Mucosa of stomach (tissue), 1 donor: Measurements from ENCODE around the gene SMC5.

Experiments used
- H3K27me3 ChIP-seq: one replicate; pipeline ENCODE4 v1.7.0; 2013; ENCODE audit warnings: mild to moderate bottlenecking, low read length; ENCODE audit not compliant: control insufficient read depth, insufficient read depth
- H3K36me3 ChIP-seq: one replicate; pipeline ENCODE4 v1.7.0; 2013; ENCODE audit warnings: low read length; ENCODE audit not compliant: control insufficient read depth, insufficient read depth
- H3K4me1 ChIP-seq: one replicate; pipeline ENCODE4 v1.7.0; 2013; ENCODE audit warnings: mild to moderate bottlenecking, low read length; ENCODE audit not compliant: control insufficient read depth, insufficient read depth
- H3K4me3 ChIP-seq: one replicate; pipeline ENCODE4 v1.7.0; 2013; ENCODE audit warnings: low read length
- H3K9ac ChIP-seq: one replicate; pipeline ENCODE4 v1.7.0; 2013; ENCODE audit warnings: mild to moderate bottlenecking, low read length, moderate library complexity
- H3K9me3 ChIP-seq: one replicate; pipeline ENCODE4 v1.7.0; 2013; ENCODE audit warnings: mild to moderate bottlenecking, low read length, moderate library complexity; ENCODE audit not compliant: control insufficient read depth
- donor health status: Pancreatic carcinoma.

Gene SMC5

GRCh38 chr9:70283848-70284247 is 25.1 kb downstream of the SMC5 start:
- no peak overlapping the region for H3K4me3 ChIP-seq
- no peak overlapping the region for H3K9ac ChIP-seq
- H3K9me3 ChIP-seq: no peaks in the 10 kb centered on the region
- no peaks in the 10 kb centered on the region for H3K36me3 ChIP-seq
- no peaks in the 10 kb centered on the region for H3K27me3 ChIP-seq
- no peaks in the 10 kb centered on the region for H3K4me1 ChIP-seq

DNA sequence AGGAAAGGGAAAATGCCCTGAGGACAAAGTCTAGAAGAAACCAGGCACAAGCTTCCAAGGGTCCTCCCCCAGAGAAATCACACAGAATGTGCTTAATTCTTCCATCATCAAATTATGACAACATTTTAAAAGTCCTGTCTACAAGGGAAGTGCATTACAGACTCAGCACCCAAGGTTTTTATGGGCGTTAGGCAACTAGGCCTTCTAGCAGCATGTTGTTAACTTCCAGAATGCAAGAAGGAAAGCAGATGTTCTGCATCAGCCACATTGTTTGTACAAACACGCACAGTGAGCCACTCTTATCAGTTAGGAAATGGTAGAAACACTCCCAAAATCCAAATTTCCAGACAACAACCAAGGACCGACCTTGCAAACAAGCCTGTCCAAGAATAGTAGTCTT is 26.5 kb downstream of the SMC5 start:
- no peaks in the 10 kb centered on the region for H3K9me3 ChIP-seq
- H3K36me3 ChIP-seq: no peaks in the 10 kb centered on the region
- H3K27me3 ChIP-seq: no peaks in the 10 kb centered on the region
- H3K4me1 ChIP-seq: no peaks in the 10 kb centered on the region
- no peak overlapping the region for H3K9ac ChIP-seq
- H3K4me3 ChIP-seq: no peak overlapping the region

- Histone ChIP-seq H3K9ac (no peak overlapping the region), H3K27me3 (no peaks in the 10 kb centered on the region), H3K9me3 (peaks cover under 1% of the 10 kb centered on the region), H3K4me3 (no peak overlapping the region), H3K36me3 (no peaks in the 10 kb centered on the region), H3K4me1 (no peaks in the 10 kb centered on the region)
Measured at GRCh38 chr9:70285981-70286598, 27.3 kb downstream of the SMC5 start.

DNA sequence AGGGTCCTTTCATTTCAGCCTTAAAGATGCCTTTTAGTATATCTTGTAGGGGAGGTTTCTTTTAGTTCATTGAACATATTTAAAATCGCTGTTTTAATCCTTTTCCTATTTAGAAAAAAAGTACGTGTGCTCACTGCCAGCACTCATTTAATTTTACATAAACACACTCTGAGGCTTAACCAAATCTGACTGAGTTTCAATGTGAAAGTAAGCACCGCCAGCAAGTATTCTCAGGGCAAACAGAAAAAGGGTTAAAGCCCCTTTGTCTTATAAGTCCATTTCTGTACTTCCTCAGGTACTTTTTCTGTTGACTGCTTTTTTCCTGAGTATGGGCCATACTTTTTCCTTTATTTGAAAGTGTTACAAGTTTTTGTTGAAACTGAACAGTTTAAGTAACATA is 31.8 kb downstream of the SMC5 start:
- Histone ChIP-seq H3K36me3 (no peaks in the 10 kb centered on the region), H3K27me3 (no peaks in the 10 kb centered on the region), H3K9me3 (peaks cover 5% of the 10 kb centered on the region), H3K9ac (no peak overlapping the region), H3K4me1 (no peaks in the 10 kb centered on the region), H3K4me3 (no peak overlapping the region)

- no peaks in the 10 kb centered on the region for H3K27me3 ChIP-seq
- no peaks in the 10 kb centered on the region for H3K36me3 ChIP-seq
- no peak overlapping the region for H3K9ac ChIP-seq
- no peaks in the 10 kb centered on the region for H3K4me1 ChIP-seq
- no peak overlapping the region for H3K4me3 ChIP-seq
- H3K9me3 ChIP-seq: peaks cover 5% of the 10 kb centered on the region
Measured at GRCh38 chr9:70291446-70291845, 32.7 kb downstream of the SMC5 start.

DNA sequence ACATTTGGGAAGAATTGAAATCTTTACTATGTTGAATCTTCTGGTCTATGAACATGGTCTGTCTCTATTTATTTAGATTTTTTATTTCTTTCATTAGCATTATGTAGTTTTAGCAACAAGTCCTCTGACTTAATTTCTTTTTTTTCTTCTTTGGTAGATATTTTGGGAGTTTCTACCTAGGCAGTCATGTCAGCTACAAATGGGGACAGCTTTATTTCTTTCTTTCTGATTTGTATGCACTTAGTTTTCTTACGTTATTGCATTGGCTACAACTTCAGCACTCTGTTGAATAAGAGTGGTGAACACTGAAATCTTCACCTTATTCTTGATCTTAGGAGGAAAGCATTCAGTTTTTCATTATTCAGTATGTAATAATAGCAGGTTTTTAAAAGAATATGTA is 33.5 kb downstream of the SMC5 start:
- Histone ChIP-seq H3K9me3 (peaks cover 5% of the 10 kb centered on the region), H3K36me3 (no peaks in the 10 kb centered on the region), H3K27me3 (no peaks in the 10 kb centered on the region), H3K9ac (no peak overlapping the region), H3K4me1 (no peaks in the 10 kb centered on the region), H3K4me3 (no peak overlapping the region)

- Histone ChIP-seq H3K9ac (no peak overlapping the region), H3K9me3 (peaks cover 5% of the 10 kb centered on the region), H3K36me3 (no peaks in the 10 kb centered on the region), H3K4me1 (no peaks in the 10 kb centered on the region), H3K27me3 (no peaks in the 10 kb centered on the region), H3K4me3 (no peak overlapping the region)
Measured at GRCh38 chr9:70293214-70293613, 34.4 kb downstream of the SMC5 start.

GRCh38 chr9:70297141-70297540 is 38.4 kb downstream of the SMC5 start:
- Histone ChIP-seq H3K36me3 (no peaks in the 10 kb centered on the region), H3K9me3 (no peaks in the 10 kb centered on the region), H3K27me3 (no peaks in the 10 kb centered on the region), H3K4me1 (no peaks in the 10 kb centered on the region), H3K9ac (no peak overlapping the region), H3K4me3 (no peak overlapping the region)

GRCh38 chr9:70298245-70298771 is 39.5 kb downstream of the SMC5 start:
- Histone ChIP-seq H3K27me3 (no peaks in the 10 kb centered on the region), H3K4me3 (no peak overlapping the region), H3K4me1 (no peaks in the 10 kb centered on the region), H3K36me3 (no peaks in the 10 kb centered on the region), H3K9ac (no peak overlapping the region), H3K9me3 (no peaks in the 10 kb centered on the region)

DNA sequence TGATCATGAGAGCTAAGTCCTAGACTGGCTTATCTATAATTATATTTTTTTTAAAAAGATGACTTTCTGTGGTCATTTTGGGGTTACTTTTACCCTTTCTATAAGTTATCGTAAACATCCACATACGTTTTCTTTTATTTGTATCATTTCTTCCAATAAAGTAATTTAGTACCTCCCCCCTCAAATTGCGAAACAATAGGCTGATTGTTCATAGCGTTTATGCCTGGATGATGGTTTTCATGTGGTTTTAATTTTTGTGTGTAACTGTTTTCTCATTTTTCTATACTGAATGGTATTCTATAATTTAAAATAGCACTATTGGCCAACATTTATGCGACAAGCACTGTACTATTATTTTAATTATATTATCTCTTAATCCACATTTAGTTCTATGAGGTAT is 44.5 kb downstream of the SMC5 start:
- H3K9ac ChIP-seq: no peak overlapping the region
- H3K27me3 ChIP-seq: no peaks in the 10 kb centered on the region
- no peaks in the 10 kb centered on the region for H3K9me3 ChIP-seq
- H3K4me3 ChIP-seq: no peak overlapping the region
- no peaks in the 10 kb centered on the region for H3K4me1 ChIP-seq
- H3K36me3 ChIP-seq: no peaks in the 10 kb centered on the region

DNA sequence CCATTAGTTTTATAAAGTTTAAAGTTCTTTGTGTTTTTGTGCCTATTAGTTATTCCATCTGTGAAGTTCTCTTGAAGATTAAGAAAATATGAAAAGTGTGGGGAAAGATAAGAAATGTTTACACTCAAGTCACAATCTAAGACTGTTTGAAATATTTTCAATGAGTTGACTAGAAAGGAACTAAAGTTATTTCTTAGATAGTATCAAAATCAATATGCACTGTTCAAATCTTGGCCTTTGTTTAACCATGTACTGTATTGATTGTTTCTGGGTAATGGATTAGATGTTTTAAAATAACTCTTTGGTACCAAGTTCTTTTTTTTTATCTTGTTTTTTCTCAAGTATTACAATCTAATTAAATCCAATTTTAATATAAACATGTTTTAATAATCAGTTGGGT is 46.0 kb downstream of the SMC5 start:
- H3K4me3 ChIP-seq: no peak overlapping the region
- H3K9ac ChIP-seq: no peak overlapping the region
- no peaks in the 10 kb centered on the region for H3K9me3 ChIP-seq
- H3K36me3 ChIP-seq: no peaks in the 10 kb centered on the region
- H3K4me1 ChIP-seq: no peaks in the 10 kb centered on the region
- H3K27me3 ChIP-seq: no peaks in the 10 kb centered on the region

GRCh38 chr9:70315389-70315788 is 56.6 kb downstream of the SMC5 start:
- no peaks in the 10 kb centered on the region for H3K27me3 ChIP-seq
- no peaks in the 10 kb centered on the region for H3K36me3 ChIP-seq
- H3K4me1 ChIP-seq: no peaks in the 10 kb centered on the region
- no peak overlapping the region for H3K4me3 ChIP-seq
- no peak overlapping the region for H3K9ac ChIP-seq
- no peaks in the 10 kb centered on the region for H3K9me3 ChIP-seq

DNA sequence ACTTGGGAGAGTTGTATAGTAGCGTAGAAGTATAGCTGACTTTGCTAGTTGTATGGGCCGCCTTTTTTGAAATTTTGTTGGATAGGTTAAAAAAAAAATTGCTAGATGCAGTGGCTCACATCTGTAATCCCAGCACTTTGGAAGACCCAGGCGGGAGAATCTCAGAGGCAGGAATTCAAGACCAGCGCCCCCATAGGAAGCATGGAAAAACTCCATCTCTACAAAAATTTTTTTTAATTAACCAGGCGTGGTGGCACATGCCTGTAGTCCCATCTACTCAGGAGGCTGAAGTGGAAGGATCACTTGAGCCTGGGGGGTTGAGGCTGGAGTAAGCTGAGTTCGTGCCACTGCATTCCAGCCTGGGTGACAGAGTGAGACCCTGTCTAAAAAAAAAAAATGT is 59.2 kb downstream of the SMC5 start:
- Histone ChIP-seq H3K9ac (no peak overlapping the region), H3K36me3 (no peaks in the 10 kb centered on the region), H3K9me3 (no peaks in the 10 kb centered on the region), H3K27me3 (no peaks in the 10 kb centered on the region), H3K4me3 (no peak overlapping the region), H3K4me1 (no peaks in the 10 kb centered on the region)
